A549 treated with Mapracorat at 1 μM for 4 hours (cell line): ENCODE measurements around the gene FANCC. TPM values are rescaled to one million over a fixed set of nuclear protein-coding genes. Genes with fewer than 3 reads are reported as not detected.

Source experiments
- total RNA-seq: library from RNA; stranded (reverse); fragments of 200-300 nt; extraction: Qiagen RNA extraction; gene quantifications from 5 replicates; pipeline ENCODE4 v1.2.3, GENCODE V29; 2022

The FANCC gene, protein sequence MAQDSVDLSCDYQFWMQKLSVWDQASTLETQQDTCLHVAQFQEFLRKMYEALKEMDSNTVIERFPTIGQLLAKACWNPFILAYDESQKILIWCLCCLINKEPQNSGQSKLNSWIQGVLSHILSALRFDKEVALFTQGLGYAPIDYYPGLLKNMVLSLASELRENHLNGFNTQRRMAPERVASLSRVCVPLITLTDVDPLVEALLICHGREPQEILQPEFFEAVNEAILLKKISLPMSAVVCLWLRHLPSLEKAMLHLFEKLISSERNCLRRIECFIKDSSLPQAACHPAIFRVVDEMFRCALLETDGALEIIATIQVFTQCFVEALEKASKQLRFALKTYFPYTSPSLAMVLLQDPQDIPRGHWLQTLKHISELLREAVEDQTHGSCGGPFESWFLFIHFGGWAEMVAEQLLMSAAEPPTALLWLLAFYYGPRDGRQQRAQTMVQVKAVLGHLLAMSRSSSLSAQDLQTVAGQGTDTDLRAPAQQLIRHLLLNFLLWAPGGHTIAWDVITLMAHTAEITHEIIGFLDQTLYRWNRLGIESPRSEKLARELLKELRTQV
- 10.6 to 11.8 TPM (median 10.9 TPM) in 5 replicates for total RNA-seq

DNA sequence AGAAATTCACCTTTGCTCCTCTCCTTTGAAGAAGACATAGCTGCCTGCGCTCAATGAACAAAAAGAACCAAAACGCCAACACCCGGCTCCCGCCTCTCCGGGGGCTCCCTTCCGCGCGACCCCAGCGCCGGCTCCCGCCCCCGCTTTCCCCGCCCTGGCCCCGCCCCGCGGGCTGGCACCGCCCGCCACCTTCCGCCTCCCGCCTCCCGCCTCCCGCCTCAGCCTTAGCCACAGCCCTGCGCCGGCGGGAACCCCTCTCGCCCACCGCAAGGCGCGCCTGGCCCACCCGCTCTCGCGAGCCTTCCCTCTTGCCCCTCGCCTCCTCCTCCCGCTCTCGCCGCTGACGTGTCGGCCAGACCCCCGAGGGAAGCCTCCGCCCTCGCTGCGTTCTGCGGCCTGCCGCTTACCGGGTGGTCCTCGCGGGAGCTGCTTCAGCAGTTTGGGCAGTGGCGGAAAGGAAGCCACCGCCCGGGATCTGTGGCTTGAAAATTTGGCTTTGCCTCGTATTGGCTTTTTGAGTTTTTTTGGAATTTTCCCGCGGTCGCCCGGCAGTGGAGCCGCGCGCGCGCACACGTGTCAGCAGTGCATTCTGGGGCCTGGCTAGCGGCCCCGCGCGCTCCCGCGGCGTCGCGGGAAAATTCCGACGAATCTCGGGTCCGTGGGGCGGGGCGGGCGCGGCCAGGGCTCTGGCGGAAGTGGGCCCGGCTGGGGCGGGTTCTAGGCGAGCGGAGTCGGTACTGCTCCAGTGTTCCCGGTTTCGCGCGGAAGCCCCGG, at the start of gene FANCC:
Gene FANCC (minus strand): TSS at position 591 of the 774 bp plus-strand sequence. CDS start 68,418 bp downstream, outside the sequence.

Other genes starting within 250 kb of the FANCC start
- 1.7 to 3.5 TPM (median 2.9 TPM) in 5 replicates for gene PTCH1, start 199.3 kb upstream of the FANCC start, total RNA-seq